Neural crest cell (in vitro differentiated cells): ENCODE data around the gene OPRL1. TPM values are rescaled to one million over a fixed set of nuclear protein-coding genes. Genes with fewer than 3 reads are reported as not detected.

Source experiments
- DNase-seq: peaks from one replicate; pipeline ENCODE4 v3.0.0; 2021; ENCODE audit warnings: low read depth, mixed read lengths, low spot score
- H3K27ac Mint-ChIP-seq: one replicate; pipeline ENCODE4 v1.8.0; 2021; ENCODE audit warnings: mild to moderate bottlenecking, mixed read lengths; ENCODE audit not compliant: unreplicated experiment
- H3K27me3 Mint-ChIP-seq: 2 replicates; pipeline ENCODE4 v1.8.0; 2021; ENCODE audit warnings: low read depth, mild to moderate bottlenecking, mixed read lengths
- H3K36me3 Mint-ChIP-seq: 2 replicates; pipeline ENCODE4 v1.8.0; 2021; ENCODE audit warnings: low read depth, mild to moderate bottlenecking, mixed read lengths
- H3K4me1 Mint-ChIP-seq: 2 replicates; pipeline ENCODE4 v1.8.0; 2021; ENCODE audit warnings: mixed read lengths
- H3K4me3 Mint-ChIP-seq: one replicate; pipeline ENCODE4 v1.8.0; 2021; ENCODE audit warnings: mild to moderate bottlenecking, mixed read lengths
- H3K9me3 Mint-ChIP-seq: 2 replicates; pipeline ENCODE4 v1.8.0; 2021; ENCODE audit warnings: mixed read lengths
- total RNA-seq: library from RNA; stranded (reverse); gene quantifications from 2 replicates; pipeline ENCODE4 v1.2.1, GENCODE V29; 2021
- TF ChIP-seq, protein P1 (sequence below): fragments of 200-600 bp; sonication (generic); conservative IDR thresholded peaks from 2 replicates; pipeline ENCODE4 v1.5.0; 2021; ENCODE audit warnings: antibody characterized with exemption, mild to moderate bottlenecking

The OPRL1 gene
- total RNA-seq, 1 donor from 2014 or later, result 0.96 TPM

DNA sequence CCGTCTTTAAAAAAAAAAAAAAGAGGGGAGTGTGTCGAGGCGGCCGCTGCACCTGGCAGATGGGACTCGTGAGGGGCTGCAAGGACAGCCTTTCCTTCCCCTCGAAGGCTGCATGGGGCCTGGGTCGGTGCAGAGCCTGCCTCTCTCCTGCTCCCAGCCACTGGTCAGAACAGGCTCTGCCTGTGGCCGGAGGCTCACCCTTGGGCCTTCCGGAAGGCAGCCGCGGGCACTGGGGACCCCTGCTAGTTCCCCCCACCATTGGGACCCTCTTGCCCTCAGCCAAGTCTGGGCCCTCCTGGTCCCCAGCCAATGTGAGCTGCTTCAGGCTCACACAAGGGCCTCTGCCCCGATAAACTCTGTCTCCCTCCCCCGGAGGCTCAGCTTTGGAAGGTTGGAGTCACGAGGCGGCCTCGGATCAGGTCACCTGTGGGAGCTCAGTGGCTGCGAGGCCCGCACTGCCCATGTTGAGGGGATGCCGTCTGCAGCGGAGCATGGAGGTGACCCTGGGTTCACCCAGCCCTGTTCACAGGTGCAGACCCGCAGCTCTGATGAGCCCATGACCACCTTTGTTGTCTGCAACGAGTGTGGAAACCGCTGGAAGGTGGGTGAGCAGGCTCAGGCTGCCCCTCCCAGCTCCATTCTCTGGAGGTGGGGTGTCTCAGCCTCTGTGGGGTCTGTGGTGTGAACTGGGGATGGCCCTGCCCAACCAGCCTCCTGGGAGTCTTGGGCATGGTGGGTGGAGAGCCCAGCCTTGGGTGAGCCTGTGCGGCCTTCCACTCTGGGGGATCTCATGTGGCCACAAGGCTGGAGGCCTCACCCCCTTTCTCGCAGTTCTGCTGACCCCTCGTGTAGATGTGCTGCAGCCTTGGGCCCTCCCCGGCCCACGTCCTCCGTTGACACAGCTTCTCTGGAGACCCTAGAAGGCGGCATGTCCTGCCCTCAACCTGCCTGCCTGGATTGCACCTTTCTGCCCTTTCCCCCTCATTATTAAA is 8.2 kb upstream of the OPRL1 start:
- TF ChIP-seq, protein P1, sequence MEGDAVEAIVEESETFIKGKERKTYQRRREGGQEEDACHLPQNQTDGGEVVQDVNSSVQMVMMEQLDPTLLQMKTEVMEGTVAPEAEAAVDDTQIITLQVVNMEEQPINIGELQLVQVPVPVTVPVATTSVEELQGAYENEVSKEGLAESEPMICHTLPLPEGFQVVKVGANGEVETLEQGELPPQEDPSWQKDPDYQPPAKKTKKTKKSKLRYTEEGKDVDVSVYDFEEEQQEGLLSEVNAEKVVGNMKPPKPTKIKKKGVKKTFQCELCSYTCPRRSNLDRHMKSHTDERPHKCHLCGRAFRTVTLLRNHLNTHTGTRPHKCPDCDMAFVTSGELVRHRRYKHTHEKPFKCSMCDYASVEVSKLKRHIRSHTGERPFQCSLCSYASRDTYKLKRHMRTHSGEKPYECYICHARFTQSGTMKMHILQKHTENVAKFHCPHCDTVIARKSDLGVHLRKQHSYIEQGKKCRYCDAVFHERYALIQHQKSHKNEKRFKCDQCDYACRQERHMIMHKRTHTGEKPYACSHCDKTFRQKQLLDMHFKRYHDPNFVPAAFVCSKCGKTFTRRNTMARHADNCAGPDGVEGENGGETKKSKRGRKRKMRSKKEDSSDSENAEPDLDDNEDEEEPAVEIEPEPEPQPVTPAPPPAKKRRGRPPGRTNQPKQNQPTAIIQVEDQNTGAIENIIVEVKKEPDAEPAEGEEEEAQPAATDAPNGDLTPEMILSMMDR, result no peak
- H3K27ac Mint-ChIP-seq, result no peak overlapping the region
- no peak overlapping the region for H3K4me3 Mint-ChIP-seq
- H3K27me3 Mint-ChIP-seq, result no peaks in the 10 kb centered on the region
- H3K9me3 Mint-ChIP-seq, result no peaks in the 10 kb centered on the region
- H3K4me1 Mint-ChIP-seq, result no peaks in the 10 kb centered on the region
- no peak for DNase-seq
- H3K36me3 Mint-ChIP-seq, result no peaks in the 10 kb centered on the region

DNA sequence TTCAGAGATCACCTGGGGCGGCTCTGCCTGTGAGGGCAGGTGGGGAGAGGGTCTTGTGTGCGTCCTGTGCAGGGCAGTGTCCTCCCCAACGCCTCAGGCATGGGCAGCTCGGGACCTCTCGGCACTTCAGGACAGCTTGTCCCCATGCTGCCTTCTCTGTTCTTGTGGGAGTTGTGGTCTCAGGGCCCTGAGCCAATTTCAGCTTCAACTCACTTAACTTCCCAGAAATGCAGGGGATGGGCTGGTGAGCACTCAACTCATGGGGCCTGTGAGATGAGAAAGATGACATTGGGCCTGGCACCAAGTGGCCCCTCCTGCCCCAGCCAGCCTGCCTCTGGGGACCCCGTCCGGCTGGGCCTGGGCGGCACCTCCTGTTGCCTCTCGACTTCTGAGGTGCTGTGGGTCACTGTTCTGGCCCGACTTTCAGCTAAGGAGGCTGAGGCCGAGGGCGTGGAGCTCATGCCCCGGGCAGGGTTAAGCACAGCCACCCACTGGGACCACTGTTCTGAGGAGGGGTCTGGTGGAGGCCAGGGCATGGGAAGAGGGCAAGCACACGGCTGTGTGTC is 7.3 kb upstream of the OPRL1 start:
- Mint-ChIP-seq H3K4me1 (no peaks in the 10 kb centered on the region), H3K4me3 (no peak overlapping the region), H3K27me3 (no peaks in the 10 kb centered on the region), H3K36me3 (no peaks in the 10 kb centered on the region), H3K27ac (no peak overlapping the region), H3K9me3 (no peaks in the 10 kb centered on the region)
- no peak for DNase-seq
- TF ChIP-seq, protein P1, result no peak

DNA sequence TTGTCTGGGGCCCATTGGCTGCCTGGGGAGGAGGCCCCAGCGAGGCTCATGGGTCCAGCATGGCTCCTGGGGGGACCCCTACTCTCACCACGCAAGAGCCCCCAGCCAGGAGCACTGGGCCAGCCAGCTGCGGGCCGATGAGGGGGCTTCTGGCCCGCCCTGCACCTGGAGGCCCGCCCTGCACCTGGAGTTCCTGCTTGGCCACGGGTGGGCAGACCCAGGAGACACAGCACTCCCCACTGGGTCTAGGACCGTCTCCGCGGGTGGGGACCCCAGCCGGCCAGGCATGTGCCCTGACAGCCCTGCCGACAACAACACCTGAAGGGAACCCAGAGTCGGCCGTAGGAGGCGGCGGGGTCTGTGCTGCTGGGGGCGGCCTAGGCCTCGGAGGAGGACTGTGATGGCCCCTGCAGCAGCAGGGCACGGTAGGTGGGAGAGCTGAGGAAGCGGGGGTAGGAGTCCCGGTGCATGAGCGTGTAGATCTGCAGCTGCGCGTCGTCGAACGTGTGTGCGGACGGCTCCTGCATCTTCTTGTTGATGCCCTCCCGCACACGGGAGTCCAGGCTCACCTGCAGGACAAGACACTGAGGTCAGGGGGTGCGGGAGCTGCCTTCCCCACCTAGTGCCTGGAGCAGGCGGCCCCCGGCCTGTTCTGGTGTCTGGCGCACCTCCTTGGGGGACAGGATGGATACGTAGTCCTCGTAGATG is 6.3 kb upstream of the OPRL1 start:
- DNase-seq, result no peak
- no peaks in the 10 kb centered on the region for H3K36me3 Mint-ChIP-seq
- no peaks in the 10 kb centered on the region for H3K27me3 Mint-ChIP-seq
- no peaks in the 10 kb centered on the region for H3K9me3 Mint-ChIP-seq
- TF ChIP-seq, protein P1, result no peak
- no peak overlapping the region for H3K4me3 Mint-ChIP-seq
- H3K4me1 Mint-ChIP-seq, result peaks cover under 1% of the 10 kb centered on the region
- H3K27ac Mint-ChIP-seq, result no peak overlapping the region

DNA sequence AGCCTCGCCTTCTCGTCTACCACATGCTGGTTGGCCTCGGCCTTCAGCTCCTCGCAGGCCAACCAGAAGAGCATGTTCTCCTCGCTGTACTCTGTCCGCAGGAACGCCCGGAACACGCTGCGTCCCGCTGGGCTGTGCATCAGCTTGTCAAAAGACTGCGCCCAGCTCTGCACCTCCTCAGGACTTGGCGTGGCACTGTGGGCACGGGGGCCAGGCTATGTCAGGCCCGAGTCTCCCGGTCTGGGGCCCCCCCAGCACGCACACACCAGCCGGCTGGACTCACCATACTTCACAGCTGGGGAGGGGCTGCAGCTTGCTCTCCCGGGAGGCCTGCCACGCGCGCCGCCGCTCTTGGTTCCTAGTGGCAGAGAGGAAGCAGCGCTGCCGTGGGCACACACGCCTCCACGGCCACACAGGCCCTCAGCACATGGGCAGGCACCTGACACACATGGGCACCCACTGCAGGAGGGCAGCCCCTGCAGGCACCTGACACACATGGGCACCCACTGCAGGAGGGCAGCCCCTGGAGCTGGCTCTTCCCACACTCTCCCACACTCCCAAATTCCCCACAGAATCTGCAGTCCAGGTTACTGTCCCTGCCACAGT is 5.6 kb upstream of the OPRL1 start:
- H3K36me3 Mint-ChIP-seq, result no peaks in the 10 kb centered on the region
- no peaks in the 10 kb centered on the region for H3K9me3 Mint-ChIP-seq
- H3K27me3 Mint-ChIP-seq, result no peaks in the 10 kb centered on the region
- H3K4me1 Mint-ChIP-seq, result peaks cover 6% of the 10 kb centered on the region
- no peak overlapping the region for H3K4me3 Mint-ChIP-seq
- no peak overlapping the region for H3K27ac Mint-ChIP-seq
- DNase-seq, result no peak
- TF ChIP-seq, protein P1, result no peak

DNA sequence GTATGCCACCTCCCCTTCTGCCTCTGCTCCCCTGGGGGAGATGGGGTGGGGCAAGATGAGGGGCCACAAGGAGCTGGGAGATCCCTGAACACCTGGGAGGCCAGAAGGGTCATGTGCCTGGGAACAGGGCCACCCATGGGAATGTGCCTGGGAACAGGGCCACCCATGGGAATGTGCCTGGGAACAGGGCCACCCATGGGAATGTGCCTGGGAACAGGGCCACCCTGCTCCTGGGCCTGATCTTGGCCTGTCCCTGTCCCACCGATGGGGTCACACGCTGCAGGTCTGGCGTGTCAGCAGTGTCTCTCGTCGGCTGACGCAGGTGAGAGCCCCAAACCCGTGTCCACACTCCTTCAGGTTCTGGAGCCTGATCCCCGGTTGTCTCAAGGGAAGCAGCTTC is 4.9 kb upstream of the OPRL1 start:
- H3K36me3 Mint-ChIP-seq, result no peaks in the 10 kb centered on the region
- no peaks in the 10 kb centered on the region for H3K27me3 Mint-ChIP-seq
- H3K4me1 Mint-ChIP-seq, result peaks cover 6% of the 10 kb centered on the region
- DNase-seq, result no peak
- H3K27ac Mint-ChIP-seq, result no peak overlapping the region
- H3K4me3 Mint-ChIP-seq, result no peak overlapping the region
- TF ChIP-seq, protein P1, result no peak
- no peaks in the 10 kb centered on the region for H3K9me3 Mint-ChIP-seq
